GM06990 (cell line): Measurements from ENCODE around the gene TNFSF15.

ENCODE experiments used
- DNase-seq: peaks from one replicate; pipeline ENCODE4 v3.0.0-alpha.2; 2011; ENCODE audit not compliant: insufficient read length; ENCODE audit errors: extremely low read depth
- H3K27me3 ChIP-seq: replicated peaks from 2 replicates; pipeline ENCODE4 v1.6.0; 2011; ENCODE audit warnings: low read length; ENCODE audit not compliant: control insufficient read depth, insufficient read depth
- H3K36me3 ChIP-seq: 2 replicates; pipeline ENCODE4 v1.5.1; 2011; ENCODE audit warnings: low read length; ENCODE audit not compliant: control insufficient read depth, insufficient read depth
- H3K4me3 ChIP-seq: replicated peaks from 2 replicates; pipeline ENCODE4 v1.5.1; 2011; ENCODE audit warnings: low read depth, mild to moderate bottlenecking, control low read depth, low read length
- TF ChIP-seq, protein P1 (sequence below): IDR thresholded peaks from 2 replicates; pipeline ENCODE4 v1.5.1; 2011; ENCODE audit warnings: low read length, control low read depth, mild to moderate bottlenecking, inconsistent platforms; ENCODE audit not compliant: insufficient read depth, poor library complexity, severe bottlenecking

The TNFSF15 gene

DNA sequence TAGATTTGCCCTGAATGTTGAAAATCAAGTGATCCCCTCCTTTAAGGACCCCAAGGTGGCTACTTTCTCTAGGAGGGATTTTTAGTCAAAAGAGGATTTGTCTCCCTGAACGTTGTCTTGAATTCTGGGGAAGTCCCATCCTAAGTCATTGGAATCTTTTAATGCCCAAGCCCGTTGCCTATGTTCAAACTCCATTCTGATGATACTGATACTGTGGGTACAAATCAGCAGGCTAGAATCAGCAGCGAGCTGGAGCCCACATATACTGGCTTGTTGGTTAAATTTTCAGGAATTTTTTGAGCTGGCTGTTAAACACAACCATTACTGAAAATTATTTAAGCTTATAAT lies 22.4 kb upstream of the TNFSF15 start:
- DNase-seq = no peak
- TF ChIP-seq, protein P1, sequence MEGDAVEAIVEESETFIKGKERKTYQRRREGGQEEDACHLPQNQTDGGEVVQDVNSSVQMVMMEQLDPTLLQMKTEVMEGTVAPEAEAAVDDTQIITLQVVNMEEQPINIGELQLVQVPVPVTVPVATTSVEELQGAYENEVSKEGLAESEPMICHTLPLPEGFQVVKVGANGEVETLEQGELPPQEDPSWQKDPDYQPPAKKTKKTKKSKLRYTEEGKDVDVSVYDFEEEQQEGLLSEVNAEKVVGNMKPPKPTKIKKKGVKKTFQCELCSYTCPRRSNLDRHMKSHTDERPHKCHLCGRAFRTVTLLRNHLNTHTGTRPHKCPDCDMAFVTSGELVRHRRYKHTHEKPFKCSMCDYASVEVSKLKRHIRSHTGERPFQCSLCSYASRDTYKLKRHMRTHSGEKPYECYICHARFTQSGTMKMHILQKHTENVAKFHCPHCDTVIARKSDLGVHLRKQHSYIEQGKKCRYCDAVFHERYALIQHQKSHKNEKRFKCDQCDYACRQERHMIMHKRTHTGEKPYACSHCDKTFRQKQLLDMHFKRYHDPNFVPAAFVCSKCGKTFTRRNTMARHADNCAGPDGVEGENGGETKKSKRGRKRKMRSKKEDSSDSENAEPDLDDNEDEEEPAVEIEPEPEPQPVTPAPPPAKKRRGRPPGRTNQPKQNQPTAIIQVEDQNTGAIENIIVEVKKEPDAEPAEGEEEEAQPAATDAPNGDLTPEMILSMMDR = no peak
- no peaks in the 10 kb centered on the region for H3K36me3 ChIP-seq
- H3K4me3 ChIP-seq = no peak overlapping the region
- no peaks in the 10 kb centered on the region for H3K27me3 ChIP-seq

DNA sequence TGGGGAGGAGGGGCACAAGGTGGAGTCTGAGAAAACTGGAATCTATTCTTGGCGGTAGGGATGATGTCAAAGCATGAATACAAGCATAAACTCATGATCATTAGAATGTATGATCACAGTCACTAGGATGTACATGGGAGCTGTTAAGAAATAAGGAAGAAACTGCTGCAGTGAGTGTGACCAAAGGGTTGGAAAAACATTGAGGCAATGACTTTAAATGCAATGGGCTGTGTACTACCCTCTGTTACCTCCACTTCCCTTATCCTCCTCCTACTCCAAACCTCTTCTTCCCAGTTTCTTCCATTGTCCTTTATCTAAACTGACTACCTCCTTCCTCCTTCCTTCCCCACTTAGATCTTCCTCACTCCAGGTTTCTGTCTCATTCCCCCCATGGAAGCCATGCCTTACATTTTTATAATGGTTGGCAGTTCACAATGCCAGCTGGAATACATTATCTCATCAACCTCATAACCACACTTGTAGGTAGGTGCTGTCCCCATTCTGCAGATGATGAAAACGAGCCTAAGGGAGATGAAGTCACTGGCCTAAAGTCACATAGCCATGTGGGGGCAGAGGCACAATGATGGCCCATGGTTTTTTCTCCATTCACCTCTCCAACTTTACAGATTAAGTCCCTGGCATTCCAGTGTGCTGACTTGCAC lies 21.9 kb upstream of the TNFSF15 start:
- no peaks in the 10 kb centered on the region for H3K36me3 ChIP-seq
- H3K4me3 ChIP-seq = no peak overlapping the region
- H3K27me3 ChIP-seq = no peaks in the 10 kb centered on the region
- no peak for DNase-seq
- TF ChIP-seq, protein P1 = no peak

DNA sequence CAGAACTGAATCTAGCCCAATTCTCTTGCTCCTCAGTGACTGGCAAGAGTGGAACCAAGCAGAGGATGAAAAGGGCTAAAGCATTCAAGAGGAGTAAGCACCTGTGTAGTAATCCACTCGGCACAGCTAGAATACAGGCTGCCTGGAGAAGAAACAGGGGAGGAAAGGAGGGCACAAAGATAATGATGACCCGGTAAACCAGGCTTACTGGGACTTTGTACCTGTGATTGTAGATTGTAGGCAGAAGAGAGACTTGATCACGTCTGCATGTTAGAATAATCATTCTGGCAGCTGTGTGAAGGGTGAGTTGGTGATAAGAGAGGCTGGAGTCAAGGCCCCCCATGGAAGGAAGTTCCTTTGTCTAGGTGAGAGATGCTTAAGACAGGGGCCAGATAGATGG lies 20.6 kb upstream of the TNFSF15 start:
- no peak for DNase-seq
- Histone ChIP-seq H3K36me3 (no peaks in the 10 kb centered on the region), H3K27me3 (no peaks in the 10 kb centered on the region), H3K4me3 (no peak overlapping the region)
- TF ChIP-seq, protein P1 = no peak

DNA sequence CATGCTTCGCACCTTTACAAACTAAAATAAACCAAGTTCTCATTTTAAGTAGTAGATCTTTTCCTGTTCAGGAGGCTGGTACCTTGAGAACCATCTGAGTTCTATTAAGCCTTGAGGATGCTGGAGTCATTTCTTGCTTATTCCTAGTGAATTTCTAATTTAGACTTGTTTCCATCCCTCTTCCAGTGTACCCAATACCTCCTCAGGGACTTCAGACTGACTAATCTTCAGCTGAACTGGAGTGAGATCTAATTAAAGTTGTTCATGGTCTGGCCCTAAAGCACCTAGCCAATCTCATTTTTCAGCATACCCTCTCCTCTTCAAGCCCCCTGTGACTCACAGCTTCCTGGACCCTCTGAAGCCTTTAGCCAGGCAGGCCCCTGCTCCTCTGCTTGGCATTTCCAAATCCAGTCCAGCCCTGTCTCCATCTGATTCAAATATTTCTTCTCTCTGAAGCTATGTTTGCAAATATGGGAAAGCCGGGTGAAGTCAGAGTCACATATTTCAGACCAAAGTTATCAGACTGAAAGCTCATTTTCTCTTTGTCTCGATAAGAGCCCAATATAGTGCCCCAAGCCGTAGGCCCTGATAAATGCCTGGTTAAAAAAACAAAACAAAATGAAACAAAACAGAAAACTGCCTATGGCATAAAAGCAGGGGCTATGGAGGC lies 19.4 kb upstream of the TNFSF15 start:
- Histone ChIP-seq H3K36me3 (no peaks in the 10 kb centered on the region), H3K27me3 (no peaks in the 10 kb centered on the region), H3K4me3 (no peak overlapping the region)
- TF ChIP-seq, protein P1 = no peak
- no peak for DNase-seq

DNA sequence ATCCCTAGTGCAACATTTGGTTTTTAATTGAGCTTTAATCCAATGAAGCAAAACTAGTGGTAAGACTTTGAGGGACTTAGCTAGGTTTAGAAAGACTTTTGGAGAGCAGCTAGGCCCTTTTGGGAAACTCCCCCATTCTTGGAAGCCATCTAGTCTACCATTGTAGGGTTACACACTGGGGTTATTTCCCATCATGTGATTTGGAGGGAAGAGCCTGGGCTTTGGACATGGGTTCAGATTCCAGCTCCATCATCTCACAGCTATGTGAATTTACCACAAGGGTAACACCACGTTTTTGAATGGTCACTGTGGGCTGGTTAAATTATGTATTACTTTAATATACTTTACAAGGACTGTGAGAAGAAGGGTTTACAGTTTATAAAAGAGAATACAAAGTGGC lies 18.3 kb upstream of the TNFSF15 start:
- no peaks in the 10 kb centered on the region for H3K27me3 ChIP-seq
- no peaks in the 10 kb centered on the region for H3K36me3 ChIP-seq
- TF ChIP-seq, protein P1 = no peak
- H3K4me3 ChIP-seq = no peak overlapping the region
- no peak for DNase-seq
